Ovary (tissue), 9 donors: Measurements from ENCODE around the gene RRP36. TPM values are rescaled to one million over a fixed set of nuclear protein-coding genes. Genes with fewer than 3 reads are reported as not detected.

Experiments used
- DNase-seq, 5 donors: peaks; one replicate each; pipeline ENCODE4 v3.0.0-alpha.2; 2019 to 2020
- H3K27ac ChIP-seq, 2 donors: fragments of 200-600 bp; one replicate each; pipeline versions ENCODE4 v1.5.1 to v1.8.0; 2019 to 2022
- H3K27me3 ChIP-seq: fragments of 200-600 bp; one replicate; pipeline ENCODE4 v1.8.0; 2022
- H3K36me3 ChIP-seq: fragments of 200-600 bp; sonication (generic); one replicate; pipeline ENCODE4 v1.5.1; 2019
- H3K4me1 ChIP-seq: one replicate; pipeline ENCODE4 v1.8.1; 2013; ENCODE audit warnings: mild to moderate bottlenecking, moderate library complexity; ENCODE audit not compliant: insufficient read depth
- H3K4me3 ChIP-seq: fragments of 200-600 bp; sonication (generic); one replicate; pipeline ENCODE4 v1.5.1; 2017
- H3K9me3 ChIP-seq, 2 donors: fragments of 200-600 bp in 1 of 2; sonication (generic) in 1 of 2; one replicate each; pipeline versions ENCODE4 v1.5.1 to v1.8.1; 2013 to 2019; ENCODE audit warnings: mild to moderate bottlenecking in 1 of 2, moderate library complexity in 1 of 2
- EP300 ChIP-seq: sonication (generic); formaldehyde crosslinking; IDR thresholded peaks from one replicate; pipeline ENCODE4 v1.6.1; 2017; ENCODE audit warnings: antibody characterized with exemption
- POLR2A ChIP-seq: fragments of 450-650 bp; IDR thresholded peaks from one replicate; pipeline ENCODE4 v1.6.1; 2017; ENCODE audit warnings: antibody characterized with exemption, mild to moderate bottlenecking, moderate library complexity
- WGBS, 3 donors: extraction: QIAGEN DNeasy Blood & Tissue Kit in 1 of 3; methylation state at CpG; one replicate each; pipeline versions ENCODE4 v1.1.5 to v1.1.7; 2013 to 2017; 5-methylcytosine and 5-hydroxymethylcytosine counted together
- intact Hi-C, 4 donors: fragments of 100-400 bp; cut with DNase I; formaldehyde crosslinking; loops; one replicate each; pipeline versions ENCODE4 v1.11.0 to v1.15.1; 2022 to 2023
- polyA plus RNA-seq, 2 donors: library from polyadenylated mRNA; stranded (reverse); fragments of 200-250 nt in 1 of 2; fragments of 350-450 nt in 1 of 2; fragmentation: Illumina TruSeq in 1 of 2; extraction: RNeasy Lipid Tissue Mini Kit (QIAGEN cat#74804) in 1 of 2; gene quantifications; one replicate each; pipeline ENCODE4 v1.2.3, GENCODE V29; 2013 to 2014
- total RNA-seq, 7 donors: library from RNA; depleted of rRNA in 2 of 7; stranded (reverse); fragments of >200 nt in 2 of 7; fragmentation: NEBNext Ultra II Directional in 3 of 7; extraction: Animal tissue kit (Norgen Biotek cat#: 25700) in 3 of 7; gene quantifications; one replicate each; pipeline versions ENCODE4 v1.1.0 to v1.2.4, GENCODE V29; 2016 to 2023
- TF ChIP-seq, protein P1 (sequence below), 3 donors: fragments of 450-650 bp in 2 of 3; fragments of 200-600 bp in 1 of 3; IDR thresholded peaks; one replicate each; pipeline versions ENCODE4 v1.5.1 to v1.8.0; 2016 to 2022; ENCODE audit warnings: antibody characterized with exemption in 3 of 3, mild to moderate bottlenecking in 1 of 3
- donor health status: DM: no; HTN: no; CAD: no; lungs with moderate emphysema.
- donor health status: DM: no; HTN: no; CAD: no.
- donor health status: Bipolar disorder and iron deficiency.
- donor health status: DM: yes; HTN: yes; CAD: no.
- donor health status: DM: no; HTN: no; CAD: no.
- donor health status: DM: yes; HTN: yes; CAD: no.

RRP36 gene
- total and polyA plus RNA-seq, 9 donors: 23.6 to 58.7 (median 36.0) TPM

DNA sequence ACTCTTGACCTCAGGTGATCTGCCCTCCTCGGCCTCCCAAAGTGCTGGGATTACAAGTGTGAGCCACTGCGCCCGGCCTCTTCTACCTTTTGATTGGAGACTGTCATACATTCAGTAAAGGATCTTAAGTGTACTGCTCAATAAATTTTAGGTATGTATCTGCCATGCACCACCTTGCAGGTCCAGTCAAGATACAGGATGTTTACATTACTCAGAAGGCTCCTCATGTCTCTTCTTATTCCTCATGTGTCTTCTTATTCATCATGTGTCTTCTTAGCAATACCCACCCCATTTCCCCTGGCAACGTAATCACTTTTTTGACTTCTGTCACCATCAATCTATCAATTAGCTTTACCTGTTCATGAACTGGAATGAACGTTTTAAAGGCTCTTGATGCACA is 15.6 kb upstream of the RRP36 start:
- DNase-seq: no peak
- Histone ChIP-seq H3K4me1 (no peaks in the 10 kb centered on the region), H3K9me3 (no peaks in the 10 kb centered on the region), H3K27ac (no peak overlapping the region), H3K4me3 (no peak overlapping the region), H3K36me3 (no peaks in the 10 kb centered on the region), H3K27me3 (no peaks in the 10 kb centered on the region)
- TF ChIP-seq EP300 (no peak), POLR2A (no peak)
- TF ChIP-seq, protein P1, sequence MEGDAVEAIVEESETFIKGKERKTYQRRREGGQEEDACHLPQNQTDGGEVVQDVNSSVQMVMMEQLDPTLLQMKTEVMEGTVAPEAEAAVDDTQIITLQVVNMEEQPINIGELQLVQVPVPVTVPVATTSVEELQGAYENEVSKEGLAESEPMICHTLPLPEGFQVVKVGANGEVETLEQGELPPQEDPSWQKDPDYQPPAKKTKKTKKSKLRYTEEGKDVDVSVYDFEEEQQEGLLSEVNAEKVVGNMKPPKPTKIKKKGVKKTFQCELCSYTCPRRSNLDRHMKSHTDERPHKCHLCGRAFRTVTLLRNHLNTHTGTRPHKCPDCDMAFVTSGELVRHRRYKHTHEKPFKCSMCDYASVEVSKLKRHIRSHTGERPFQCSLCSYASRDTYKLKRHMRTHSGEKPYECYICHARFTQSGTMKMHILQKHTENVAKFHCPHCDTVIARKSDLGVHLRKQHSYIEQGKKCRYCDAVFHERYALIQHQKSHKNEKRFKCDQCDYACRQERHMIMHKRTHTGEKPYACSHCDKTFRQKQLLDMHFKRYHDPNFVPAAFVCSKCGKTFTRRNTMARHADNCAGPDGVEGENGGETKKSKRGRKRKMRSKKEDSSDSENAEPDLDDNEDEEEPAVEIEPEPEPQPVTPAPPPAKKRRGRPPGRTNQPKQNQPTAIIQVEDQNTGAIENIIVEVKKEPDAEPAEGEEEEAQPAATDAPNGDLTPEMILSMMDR (IDR thresholded peaks at IDR 0.05): no peak
- intact Hi-C loops: no loop called here
- WGBS, 3 donors: 84 to 87% (median 85%) methylated on average over 5 of the region's 5 CpGs

DNA sequence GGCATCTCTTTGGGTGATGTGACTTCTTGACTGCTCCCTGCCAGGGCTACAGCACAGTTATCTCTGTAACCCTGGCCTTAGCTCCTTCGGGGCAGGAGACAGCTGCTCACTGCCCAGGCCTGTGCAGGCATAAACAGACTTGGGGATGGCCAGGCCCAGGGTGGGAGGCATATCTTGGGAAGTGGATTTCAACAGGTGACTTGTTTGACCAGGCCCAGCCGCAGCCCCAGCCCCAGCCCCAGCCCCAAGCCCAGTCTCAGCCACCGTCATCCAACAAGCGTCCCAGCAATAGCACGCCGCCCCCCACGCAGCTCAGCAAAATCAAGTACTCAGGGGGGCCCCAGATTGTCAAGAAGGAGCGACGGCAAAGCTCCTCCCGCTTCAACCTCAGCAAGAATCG is 15.2 kb upstream of the RRP36 start:
- Histone ChIP-seq H3K36me3 (no peaks in the 10 kb centered on the region), H3K4me1 (no peaks in the 10 kb centered on the region), H3K27me3 (no peaks in the 10 kb centered on the region), H3K27ac (no peak overlapping the region), H3K4me3 (no peak overlapping the region), H3K9me3 (no peaks in the 10 kb centered on the region)
- TF ChIP-seq, protein P1 (IDR thresholded peaks at IDR 0.05): no peak
- TF ChIP-seq EP300: no peak
- no peak for TF ChIP-seq POLR2A
- 88 to 91% (median 89%) methylated on average over 11 of the region's 11 CpGs for WGBS, 3 donors
- no peak for DNase-seq
- intact Hi-C loops: no loop called here

DNA sequence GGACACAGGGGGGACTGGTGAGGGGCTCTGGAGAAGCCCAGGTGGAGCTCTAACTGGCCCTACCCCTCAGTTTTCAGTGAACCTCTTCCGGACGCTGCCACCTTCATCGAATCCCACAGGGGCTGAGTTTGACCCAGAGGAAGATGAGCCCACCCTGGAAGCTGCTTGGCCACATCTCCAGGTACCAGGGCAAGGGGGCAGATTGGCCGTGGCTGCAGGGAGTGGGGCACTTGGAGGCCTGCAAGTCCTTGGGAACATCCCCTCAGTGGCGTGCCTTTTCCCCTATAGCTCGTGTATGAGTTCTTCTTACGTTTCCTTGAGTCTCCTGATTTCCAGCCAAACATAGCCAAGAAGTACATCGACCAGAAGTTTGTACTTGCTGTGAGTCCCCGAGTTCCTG is 14.3 kb upstream of the RRP36 start:
- no peaks in the 10 kb centered on the region for H3K4me1 ChIP-seq
- intact Hi-C loops: no loop called here
- DNase-seq: no peak
- no peak overlapping the region for H3K27ac ChIP-seq
- H3K4me3 ChIP-seq: no peak overlapping the region
- H3K9me3 ChIP-seq: no peaks in the 10 kb centered on the region
- H3K36me3 ChIP-seq: no peaks in the 10 kb centered on the region
- WGBS, 3 donors: 85 to 87% (median 86%) methylated on average over 9 of the region's 9 CpGs
- TF ChIP-seq, protein P1 (IDR thresholded peaks at IDR 0.05): no peak
- TF ChIP-seq EP300: no peak
- no peak for TF ChIP-seq POLR2A
- H3K27me3 ChIP-seq: no peaks in the 10 kb centered on the region

DNA sequence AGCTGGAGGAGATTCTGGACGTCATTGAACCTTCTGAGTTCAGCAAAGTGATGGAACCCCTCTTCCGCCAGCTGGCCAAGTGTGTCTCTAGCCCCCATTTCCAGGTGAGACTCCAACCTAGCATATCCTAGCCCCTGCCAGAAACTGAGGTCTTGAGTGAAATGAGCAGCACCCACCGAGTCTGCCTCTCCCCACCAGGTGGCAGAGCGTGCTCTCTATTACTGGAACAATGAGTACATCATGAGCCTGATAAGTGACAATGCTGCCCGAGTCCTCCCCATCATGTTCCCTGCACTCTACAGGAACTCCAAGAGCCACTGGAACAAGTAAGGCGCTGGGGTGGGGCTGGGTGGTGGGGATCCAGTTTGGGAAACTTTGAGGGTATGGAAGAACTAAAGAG is 12.3 kb upstream of the RRP36 start:
- H3K27ac ChIP-seq: no peak overlapping the region
- H3K27me3 ChIP-seq: no peaks in the 10 kb centered on the region
- WGBS, 3 donors: 49 to 60% (median 49%) methylated on average over 6 of the region's 6 CpGs
- H3K4me3 ChIP-seq: no peak overlapping the region
- no peak for TF ChIP-seq POLR2A
- no peak for TF ChIP-seq EP300
- TF ChIP-seq, protein P1 (IDR thresholded peaks at IDR 0.05): no peak
- no peaks in the 10 kb centered on the region for H3K36me3 ChIP-seq
- DNase-seq: no peak
- H3K9me3 ChIP-seq: no peaks in the 10 kb centered on the region
- peaks cover 3% of the 10 kb centered on the region for H3K4me1 ChIP-seq
- intact Hi-C loops: no loop called here
